Caco-2 (cell line): ENCODE results near the gene CDC42EP3. TPM values are rescaled to one million over a fixed set of nuclear protein-coding genes. Genes with fewer than 3 reads are reported as not detected.

Source experiments
- BruUV-seq: library from RNA; stranded (reverse); fragments of 400-500 nt; replicated peaks from 2 replicates; lab custom pipeline; 2021; lab: Mats Ljungman, UMichigan
- CTCF ChIA-PET: fragments of 300-600 bp; sonication (Branson Sonifier 250); formaldehyde crosslinking; loops from one replicate; lab custom pipeline; 2022; ENCODE audit warnings: antibody characterized with exemption; lab: Charles Lee
- POLR2A ChIA-PET: fragments of 300-600 bp; sonication (Branson Sonifier 250); formaldehyde crosslinking; loops from one replicate; lab custom pipeline; 2022; ENCODE audit warnings: antibody characterized with exemption; lab: Charles Lee
- DNase-seq, 2 experiments: peaks; one replicate each; pipeline versions ENCODE4 v3.0.0 to v3.0.0-alpha.2; 2020 to 2022
- H3K27me3 ChIP-seq: replicated peaks from 2 replicates; pipeline ENCODE4 v1.6.0; 2011; ENCODE audit warnings: low read length; ENCODE audit not compliant: control insufficient read depth, insufficient read depth
- H3K36me3 ChIP-seq: 2 replicates; pipeline ENCODE4 v1.5.1; 2011; ENCODE audit warnings: low read length; ENCODE audit not compliant: control insufficient read depth, insufficient read depth
- H3K4me1 ChIP-seq: fragments of 250-450 bp; sonication (Bioruptor Pico); 2 replicates; pipeline ENCODE4 v1.5.1; 2020; ENCODE audit warnings: mild to moderate bottlenecking
- H3K4me3 ChIP-seq: 2 replicates; pipeline ENCODE4 v1.5.1; 2011; ENCODE audit warnings: low read depth, mild to moderate bottlenecking, control low read depth, low read length
- H3K9me3 ChIP-seq: fragments of 250-450 bp; sonication (Bioruptor Pico); 2 replicates; pipeline ENCODE4 v1.5.1; 2020; ENCODE audit warnings: mild to moderate bottlenecking, moderate library complexity
- H3K27ac Mint-ChIP-seq: one replicate; pipeline ENCODE4 v1.8.0; 2022; ENCODE audit warnings: mixed read lengths; ENCODE audit not compliant: unreplicated experiment
- H3K27me3 Mint-ChIP-seq: one replicate; pipeline ENCODE4 v1.8.0; 2022; ENCODE audit warnings: mixed read lengths; ENCODE audit not compliant: insufficient read depth, unreplicated experiment
- H3K36me3 Mint-ChIP-seq: one replicate; pipeline ENCODE4 v1.8.0; 2022; ENCODE audit warnings: mild to moderate bottlenecking, mixed read lengths; ENCODE audit not compliant: insufficient read depth, unreplicated experiment
- H3K4me1 Mint-ChIP-seq: one replicate; pipeline ENCODE4 v1.8.0; 2022; ENCODE audit warnings: low read depth, mixed read lengths; ENCODE audit not compliant: unreplicated experiment
- H3K4me3 Mint-ChIP-seq: one replicate; pipeline ENCODE4 v1.8.0; 2022; ENCODE audit warnings: mild to moderate bottlenecking, moderate library complexity, mixed read lengths; ENCODE audit not compliant: unreplicated experiment
- H3K9me3 Mint-ChIP-seq: one replicate; pipeline ENCODE4 v1.8.0; 2022; ENCODE audit warnings: mixed read lengths; ENCODE audit not compliant: unreplicated experiment
- CTCF ChIP-seq, 2 experiments: fragments of 200-600 bp in 1 of 2; IDR thresholded peaks; 1 replicate in 1 of 2; 2 replicates in 1 of 2; pipeline versions ENCODE4 v1.5.1 to v1.8.0; 2011 to 2022; ENCODE audit warnings: antibody characterized with exemption in 1 of 2, control low read depth in 1 of 2, inconsistent platforms in 1 of 2, low read depth in 1 of 2, low read length in 1 of 2, mild to moderate bottlenecking in 1 of 2, moderate library complexity in 1 of 2; ENCODE audit not compliant: insufficient read depth in 1 of 2, severe bottlenecking in 1 of 2, unreplicated experiment in 1 of 2
- intact Hi-C: fragments of 100-400 bp; cut with micrococcal nuclease; formaldehyde crosslinking; loops from one replicate; pipeline ENCODE4 v1.10.0; 2022; ENCODE audit not compliant: unreplicated experiment
- total RNA-seq: library from RNA; stranded (reverse); gene quantifications from 2 replicates; pipeline ENCODE4 v1.2.3, GENCODE V29; 2022

Gene CDC42EP3
- total RNA-seq, 1 experiment from 2014 or later: 95.8 TPM

GRCh38 chr2:37635504-37636380, 35.7 kb downstream of the CDC42EP3 start:
- H3K27me3 Mint-ChIP-seq: no peaks in the 10 kb centered on the region

GRCh38 chr2:37634914-37635503, 36.4 kb downstream of the CDC42EP3 start:
- no peaks in the 10 kb centered on the region for H3K27me3 ChIP-seq
- Mint-ChIP-seq H3K27me3 (no peaks in the 10 kb centered on the region), H3K36me3 (peaks cover 23% of the 10 kb centered on the region), H3K9me3 (peaks cover 14% of the 10 kb centered on the region), H3K4me1 (peaks cover 12% of the 10 kb centered on the region), H3K4me3 (no peak overlapping the region), H3K27ac (no peak overlapping the region)
- ChIA-PET POLR2A (no interaction called here), CTCF (no interaction called here)
- no TSS peak for BruUV-seq
- no peak for DNase-seq
- no peaks in the 10 kb centered on the region for H3K36me3 ChIP-seq
- H3K9me3 ChIP-seq: no peaks in the 10 kb centered on the region
- no peak overlapping the region for H3K4me3 ChIP-seq
- intact Hi-C loops: loop anchor here (5.0 kb wide), 1 partner anchor 98 kb away; no protein-coding TSS in a partner anchor
- no peak for TF ChIP-seq CTCF (IDR thresholded peaks at IDR 0.05; ENCODE audit: insufficient read depth in 1 of 2, low read depth in 1 of 2, low read length in 1 of 2, severe bottlenecking in 1 of 2, unreplicated experiment in 1 of 2)
- no peaks in the 10 kb centered on the region for H3K4me1 ChIP-seq

More at GRCh38 chr2:37635504-37636380, 35.7 kb downstream of the CDC42EP3 start:
- Mint-ChIP-seq H3K9me3 (peaks cover 14% of the 10 kb centered on the region), H3K27ac (peak overlapping the region; percentile 5), H3K4me3 (no peak overlapping the region), H3K36me3 (peaks cover 30% of the 10 kb centered on the region), H3K4me1 (peaks cover 12% of the 10 kb centered on the region)
- no TSS peak for BruUV-seq
- H3K4me1 ChIP-seq: no peaks in the 10 kb centered on the region
- H3K36me3 ChIP-seq: no peaks in the 10 kb centered on the region
- no peak overlapping the region for H3K4me3 ChIP-seq
- no peaks in the 10 kb centered on the region for H3K9me3 ChIP-seq
- CTCF ChIA-PET: interaction anchor here (1.5 to 2.1 kb wide), 2 partner anchors 221 to 242 kb away, joined by 3 to 5 read pairs; no protein-coding TSS in a partner anchor
- H3K27me3 ChIP-seq: no peaks in the 10 kb centered on the region
- TF ChIP-seq CTCF (IDR thresholded peaks at IDR 0.05; ENCODE audit: insufficient read depth in 1 of 2, low read depth in 1 of 2, low read length in 1 of 2, severe bottlenecking in 1 of 2, unreplicated experiment in 1 of 2): no peak
- POLR2A ChIA-PET: no interaction called here
- intact Hi-C loops: loop anchor here (2.0 to 5.0 kb wide), 2 partner anchors 65 to 98 kb away; no protein-coding TSS in a partner anchor
- DNase-seq: no peak

- peaks cover 9% of the 10 kb centered on the region for H3K4me1 Mint-ChIP-seq
- H3K27me3 Mint-ChIP-seq: no peaks in the 10 kb centered on the region
- POLR2A ChIA-PET: no interaction called here
These were observed 37.6 kb downstream of the CDC42EP3 start for GRCh38 chr2:37633845-37634244.

More at GRCh38 chr2:37633845-37634244, 37.6 kb downstream of the CDC42EP3 start:
- H3K36me3 ChIP-seq: no peaks in the 10 kb centered on the region
- no TSS peak for BruUV-seq
- peaks cover 14% of the 10 kb centered on the region for H3K9me3 Mint-ChIP-seq
- H3K27me3 ChIP-seq: no peaks in the 10 kb centered on the region
- H3K4me3 ChIP-seq: no peak overlapping the region
- no peak for DNase-seq
- H3K4me1 ChIP-seq: no peaks in the 10 kb centered on the region
- CTCF ChIA-PET: interaction anchor here (0.5 kb wide), 1 partner anchor 219 kb away, joined by 7 read pairs; no protein-coding TSS in a partner anchor
- H3K9me3 ChIP-seq: no peaks in the 10 kb centered on the region
- intact Hi-C loops: no loop called here
- TF ChIP-seq CTCF (IDR thresholded peaks at IDR 0.05; ENCODE audit: insufficient read depth in 1 of 2, low read depth in 1 of 2, low read length in 1 of 2, severe bottlenecking in 1 of 2, unreplicated experiment in 1 of 2): no peak
- H3K4me3 Mint-ChIP-seq: no peak overlapping the region
- peaks cover 14% of the 10 kb centered on the region for H3K36me3 Mint-ChIP-seq
- no peak overlapping the region for H3K27ac Mint-ChIP-seq
